Right cardiac atrium (tissue), 5 donors: Measurements from ENCODE around the gene STPG4. TPM values are rescaled to one million over a fixed set of nuclear protein-coding genes. Genes with fewer than 3 reads are reported as not detected.

Experiments
- ATAC-seq, 2 donors: fragments of 200-7000 bp; cut with Tn5 transposase; one replicate each; pipeline versions ENCODE4 v1.8.0 to v1.9.1; 2020; ENCODE audit warnings: moderate library complexity in 2 of 2, mild to moderate bottlenecking in 1 of 2
- DNase-seq, 3 donors: peaks; one replicate each; pipeline ENCODE4 v3.0.0-alpha.2; 2020
- H3K27ac ChIP-seq: one replicate; pipeline ENCODE4 v1.5.1; 2013; ENCODE audit warnings: mild to moderate bottlenecking, low read length, control low read depth, moderate library complexity
- H3K27me3 ChIP-seq: one replicate; pipeline ENCODE4 v1.6.1; 2013; ENCODE audit not compliant: control insufficient read depth, insufficient read depth
- H3K4me1 ChIP-seq: one replicate; pipeline ENCODE4 v1.6.1; 2013; ENCODE audit warnings: low read length; ENCODE audit not compliant: control insufficient read depth, insufficient read depth
- H3K4me3 ChIP-seq: one replicate; pipeline ENCODE4 v1.5.1; 2013; ENCODE audit warnings: low read length, control low read depth
- H3K9me3 ChIP-seq: one replicate; pipeline ENCODE4 v1.6.1; 2013; ENCODE audit warnings: low read length; ENCODE audit not compliant: control insufficient read depth
- WGBS: extraction: QIAGEN DNeasy Blood & Tissue Kit; methylation state at CpG from one replicate; pipeline ENCODE4 v1.1.7; 2013; 5-methylcytosine and 5-hydroxymethylcytosine counted together
- intact Hi-C, 4 donors: fragments of 100-400 bp; cut with DNase I; formaldehyde crosslinking; loops; one replicate each; pipeline versions ENCODE4 v1.11.0 to v1.14.0; 2022 to 2023
- polyA plus RNA-seq: library from polyadenylated mRNA; stranded (reverse); fragments of 200-250 nt; gene quantifications from one replicate; pipeline ENCODE4 v1.2.3, GENCODE V29; 2013
- total RNA-seq, 4 donors: library from RNA; stranded (reverse); fragmentation: NEBNext Ultra II Directional; extraction: Animal tissue kit (Norgen Biotek cat#: 25700); gene quantifications; one replicate each; pipeline ENCODE4 v1.2.1, GENCODE V29; 2021
- donor health status: healthy with polysubstance abuse.
- donor health status: DM: no; HTN: yes; CAD: no.
- donor health status: DM: no; HTN: no; CAD: no.
- donor health status: DM: no; HTN: yes; CAD: no; lungs with severe emphysema.
- donor health status: DM: yes; HTN: yes; CAD: no.

STPG4 gene
- total and polyA plus RNA-seq, 5 donors: 0.20 to 0.29 TPM; not detected in 3

GRCh38 chr2:47039913-47040562 lies 115.1 kb downstream of the STPG4 start:
- Histone ChIP-seq H3K4me3 (no peak overlapping the region), H3K27me3 (no peaks in the 10 kb centered on the region), H3K27ac (peak overlapping the region; percentile 58), H3K4me1 (peaks cover 19% of the 10 kb centered on the region), H3K9me3 (no peaks in the 10 kb centered on the region)
- 88% methylated on average over 17 of the region's 17 CpGs for WGBS
- DNase-seq (peak in 1 of 3 donors; percentile 66), ATAC-seq (no peak)
- intact Hi-C loops: no loop called here

- H3K9me3 ChIP-seq: no peaks in the 10 kb centered on the region
- no peak overlapping the region for H3K27ac ChIP-seq
- H3K27me3 ChIP-seq: no peaks in the 10 kb centered on the region
- H3K4me3 ChIP-seq: no peak overlapping the region
- ATAC-seq: no peak
- peaks cover 24% of the 10 kb centered on the region for H3K4me1 ChIP-seq
- 94% methylated on average over 2 of the region's 2 CpGs for WGBS
- no peak for DNase-seq
- intact Hi-C loops: no loop called here
Measured at GRCh38 chr2:47039489-47039870, 115.6 kb downstream of the STPG4 start.

GRCh38 chr2:47038656-47039488 lies 116.2 kb downstream of the STPG4 start:
- Histone ChIP-seq H3K27ac (no peak overlapping the region), H3K27me3 (no peaks in the 10 kb centered on the region), H3K9me3 (no peaks in the 10 kb centered on the region), H3K4me1 (peaks cover 26% of the 10 kb centered on the region), H3K4me3 (no peak overlapping the region)
- WGBS: 73% methylated on average over 9 of the region's 9 CpGs
- DNase-seq (peak in 1 of 3 donors; percentile 54), ATAC-seq (no peak)
- intact Hi-C loops: no loop called here

GRCh38 chr2:47037678-47038077 lies 117.4 kb downstream of the STPG4 start:
- Histone ChIP-seq H3K4me1 (peaks cover 27% of the 10 kb centered on the region), H3K9me3 (no peaks in the 10 kb centered on the region), H3K4me3 (no peak overlapping the region), H3K27me3 (no peaks in the 10 kb centered on the region), H3K27ac (no peak overlapping the region)
- DNase-seq: peak in 1 of 3 donors; percentile 18
- ATAC-seq: no peak
- 79% methylated on average over 9 of the region's 9 CpGs for WGBS
- intact Hi-C loops: no loop called here

Other genes with a start within 250 kb of the STPG4 start
- gene MCFD2, start 239.5 kb downstream of the STPG4 start, total RNA-seq: 100 to 1,000 TPM in 1 of 4 donors, 10 to 100 TPM in 3; 63.9 to 103 (median 75.2) TPM
- gene MCFD2, start 239.5 kb downstream of the STPG4 start, polyA plus RNA-seq: 27.1 TPM
- 10 to 100 TPM in 1 of 4 donors, 1 to 10 TPM in 3; 6.4 to 10.1 (median 9.2) TPM for gene TTC7A, start 214.1 kb downstream of the STPG4 start, total RNA-seq
- 6.0 TPM for gene TTC7A, start 214.1 kb downstream of the STPG4 start, polyA plus RNA-seq
- gene CALM2, start 21.2 kb upstream of the STPG4 start, total RNA-seq: 100 to 1,000 TPM; 281 to 612 (median 394) TPM
- gene CALM2, start 21.2 kb upstream of the STPG4 start, polyA plus RNA-seq: 421 TPM
- gene EPCAM, start 214.0 kb upstream of the STPG4 start, total RNA-seq: under 1 TPM in 2 of 4 donors, not detected in 2; 0.35 to 0.75 TPM
- 0.36 TPM for gene EPCAM, start 214.0 kb upstream of the STPG4 start, polyA plus RNA-seq
- gene MSH2, start 247.8 kb upstream of the STPG4 start, total RNA-seq: 10 to 100 TPM; 10.0 to 14.8 (median 10.2) TPM
- 7.4 TPM for gene MSH2, start 247.8 kb upstream of the STPG4 start, polyA plus RNA-seq